B cell (primary cell): Measurements from ENCODE around the gene PRAMEF12. TPM values are rescaled to one million over a fixed set of nuclear protein-coding genes. Genes with fewer than 3 reads are reported as not detected.
"Not testable (repeated sequence)": the region's sequence is repeated elsewhere in the genome, so short reads cannot be mapped to it uniquely, and the experiment has no call there.

Experiments
- ATAC-seq: fragments of 200-7000 bp; cut with Tn5 transposase; one replicate; pipeline ENCODE4 v1.10.0; 2021; ENCODE audit warnings: low read depth, mild to moderate bottlenecking, moderate number of reproducible peaks, moderate library complexity
- CTCF ChIA-PET: fragments of 350-600 bp; sonication (Branson Sonifier 250); formaldehyde crosslinking; loops from one replicate; lab custom pipeline; 2021; ENCODE audit warnings: antibody characterized with exemption, inconsistent platforms; lab: Charles Lee
- POLR2A ChIA-PET: fragments of 350-600 bp; sonication (Branson Sonifier 250); formaldehyde crosslinking; loops from one replicate; lab custom pipeline; 2021; ENCODE audit warnings: antibody characterized with exemption; lab: Charles Lee
- DNase-seq: peaks from one replicate; pipeline ENCODE4 v3.0.0; 2013
- H2AFZ ChIP-seq: 2 replicates; pipeline ENCODE4 v1.6.1; 2012; ENCODE audit warnings: mild to moderate bottlenecking, low read depth, low read length; ENCODE audit not compliant: insufficient read depth, poor library complexity, severe bottlenecking
- H3K27ac ChIP-seq, 2 donors: 1 replicate in 1 of 2; 2 replicates in 1 of 2; pipeline ENCODE4 v1.5.1; 2012 to 2013; ENCODE audit warnings: low read length in 2 of 2, mild to moderate bottlenecking in 2 of 2, moderate library complexity in 1 of 2
- H3K27me3 ChIP-seq, 4 experiments: fragments of 200-600 bp in 1 of 4; sonication (generic) in 1 of 4; replicated peaks in 1 of 4; 1 replicate in 2 of 4; 2 replicates in 2 of 4; pipeline versions ENCODE4 v1.6.1 to v1.7.0; 2013 to 2016; ENCODE audit warnings: low read length in 3 of 4, mild to moderate bottlenecking in 2 of 4, mixed read lengths in 1 of 4, moderate library complexity in 1 of 4; ENCODE audit not compliant: insufficient read depth in 4 of 4, control insufficient read depth in 3 of 4; ENCODE audit errors: control extremely low read depth in 1 of 4
- H3K36me3 ChIP-seq, 2 experiments: replicated peaks in 1 of 2; 1 replicate in 1 of 2; 2 replicates in 1 of 2; pipeline versions ENCODE4 v1.6.1 to v1.7.1; 2013; ENCODE audit warnings: low read length in 1 of 2; ENCODE audit not compliant: insufficient read depth in 2 of 2, control insufficient read depth in 1 of 2; ENCODE audit errors: control extremely low read depth in 1 of 2, extremely low read depth in 1 of 2
- H3K4me1 ChIP-seq, 2 donors: fragments of 200-600 bp in 1 of 2; sonication (generic) in 1 of 2; 1 replicate in 1 of 2; 2 replicates in 1 of 2; pipeline versions ENCODE4 v1.5.1 to v1.6.1; 2013 to 2017; ENCODE audit warnings: low read length in 2 of 2; ENCODE audit not compliant: control insufficient read depth in 2 of 2, insufficient read depth in 2 of 2
- H3K4me2 ChIP-seq: replicated peaks from 2 replicates; pipeline ENCODE3; 2012; ENCODE audit warnings: mild to moderate bottlenecking, low read depth, low read length; ENCODE audit not compliant: poor library complexity, severe bottlenecking
- H3K4me3 ChIP-seq, 5 experiments: fragments of 200-600 bp in 1 of 5; sonication (generic) in 1 of 5; 1 replicate in 3 of 5; 2 replicates in 2 of 5; pipeline versions ENCODE4 v1.5.1 to v1.7.0; 2011 to 2016; ENCODE audit warnings: low read length in 4 of 5, mild to moderate bottlenecking in 4 of 5, low read depth in 2 of 5, control low read depth in 1 of 5, moderate library complexity in 1 of 5; ENCODE audit not compliant: insufficient read depth in 1 of 5; ENCODE audit errors: control extremely low read depth in 1 of 5, extremely low read depth in 1 of 5
- H3K79me2 ChIP-seq: fragments of 200-600 bp; sonication (generic); one replicate; pipeline ENCODE4 v1.6.0; 2016; ENCODE audit warnings: low read length; ENCODE audit not compliant: control insufficient read depth, insufficient read depth
- H3K9ac ChIP-seq: fragments of 200-600 bp; sonication (generic); 2 replicates; pipeline ENCODE4 v1.6.1; 2017; ENCODE audit warnings: mild to moderate bottlenecking, low read length, moderate library complexity
- H3K9me3 ChIP-seq, 3 donors: one replicate each; pipeline versions ENCODE4 v1.6.1 to v1.7.1; 2013; ENCODE audit warnings: low read length in 2 of 3; ENCODE audit not compliant: control insufficient read depth in 2 of 3, insufficient read depth in 1 of 3; ENCODE audit errors: control extremely low read depth in 1 of 3
- H4K20me1 ChIP-seq: 2 replicates; pipeline ENCODE4 v1.6.0; 2012; ENCODE audit warnings: mild to moderate bottlenecking, low read length; ENCODE audit not compliant: insufficient read depth, control insufficient read depth, poor library complexity, severe bottlenecking
- H3K27ac Mint-ChIP-seq: one replicate; pipeline ENCODE4 v1.8.0; 2021; ENCODE audit warnings: mixed read lengths
- H3K27me3 Mint-ChIP-seq: one replicate; pipeline ENCODE4 v1.8.0; 2021; ENCODE audit warnings: mixed read lengths
- H3K4me1 Mint-ChIP-seq: one replicate; pipeline ENCODE4 v1.8.0; 2021; ENCODE audit warnings: mixed read lengths
- H3K4me3 Mint-ChIP-seq: one replicate; pipeline ENCODE4 v1.8.0; 2021; ENCODE audit warnings: mixed read lengths
- H3K9me3 Mint-ChIP-seq: one replicate; pipeline ENCODE4 v1.8.0; 2022; ENCODE audit warnings: mixed read lengths; ENCODE audit not compliant: insufficient read depth
- CTCF ChIP-seq: fragments of 200-600 bp; IDR thresholded peaks from one replicate; pipeline ENCODE4 v1.8.0; 2022; ENCODE audit warnings: antibody characterized with exemption, mild to moderate bottlenecking
- EZH2 ChIP-seq: IDR thresholded peaks from 2 replicates; pipeline ENCODE4 v1.6.1; 2012; ENCODE audit warnings: borderline replicate concordance, low read depth, mild to moderate bottlenecking, moderate library complexity, low read length; ENCODE audit not compliant: insufficient read depth, poor library complexity, severe bottlenecking
- WGBS: methylation state at CpG from one replicate; pipeline ENCODE4 v1.1.5; 2013; ENCODE audit warnings: missing lambda C conversion rate; ENCODE audit not compliant: insufficient coverage; 5-methylcytosine and 5-hydroxymethylcytosine counted together
- intact Hi-C: fragments of 100-400 bp; cut with micrococcal nuclease; formaldehyde crosslinking; loops from one replicate; pipeline ENCODE4 v1.10.0; 2022
- polyA plus RNA-seq: library from polyadenylated mRNA; depleted of rRNA; stranded (reverse); fragments of >200 nt; gene quantifications from 2 replicates; pipeline ENCODE4 v1.2.3, GENCODE V29; 2012
- total RNA-seq, 2 donors: library from RNA; stranded (reverse); fragments of 120-200 nt in 1 of 2; gene quantifications; 1 replicate in 1 of 2; 2 replicates in 1 of 2; pipeline versions ENCODE4 v1.2.3 to v1.2.4, GENCODE V29; 2013 to 2022

Gene PRAMEF12
- total and polyA plus RNA-seq, 2 donors (not counting 1 experiment from before 2014, with no cell fraction given), result not detected

- Mint-ChIP-seq H3K4me1 (no peaks in the 10 kb centered on the region), H3K27ac (no peak overlapping the region), H3K27me3 (peaks cover 22% of the 10 kb centered on the region), H3K4me3 (no peak overlapping the region), H3K9me3 (peaks cover 12% of the 10 kb centered on the region)
- Histone ChIP-seq H3K9me3 (peaks cover 0 to 6% (median 0%) of the 10 kb centered on the region in 3 donors), H3K4me3 (no peak overlapping the region), H3K27me3 (peaks cover 0 to 4% (median 0%) of the 10 kb centered on the region in 4 experiments), H3K79me2 (no peaks in the 10 kb centered on the region), H3K36me3 (no peaks in the 10 kb centered on the region), H3K9ac (no peak overlapping the region), H3K4me1 (no peaks in the 10 kb centered on the region), H3K27ac (no peak overlapping the region), H3K4me2 (no peak overlapping the region), H2AFZ (no peak overlapping the region), H4K20me1 (no peaks in the 10 kb centered on the region)
- ATAC-seq (no peak), DNase-seq (no peak)
- POLR2A ChIA-PET, result no interaction called here
- TF ChIP-seq EZH2 (no peak), CTCF (no peak)
- CTCF ChIA-PET, result no interaction called here
- intact Hi-C loops, result no loop called here
- no CpG with 5 or more reads among the region's 1 CpG for WGBS
These were observed 43.4 kb upstream of the PRAMEF12 start for GRCh38 chr1:12730156-12730555.

GRCh38 chr1:12731084-12731483, 42.5 kb upstream of the PRAMEF12 start:
- H3K27me3 ChIP-seq, result peaks cover 0 to 10% (median 0%) of the 10 kb centered on the region in 4 experiments
- H3K27ac Mint-ChIP-seq, H3K36me3 ChIP-seq, H3K9me3 ChIP-seq, H3K4me3 ChIP-seq, ATAC-seq, H3K4me1 ChIP-seq, DNase-seq, H4K20me1 ChIP-seq, H3K4me3 Mint-ChIP-seq, intact Hi-C loops, POLR2A ChIA-PET, H3K4me1 Mint-ChIP-seq, CTCF ChIA-PET, H3K9ac ChIP-seq, H3K4me2 ChIP-seq, H3K79me2 ChIP-seq, H3K27ac ChIP-seq, H2AFZ ChIP-seq: not testable (repeated sequence)
- Mint-ChIP-seq H3K27me3 (peaks cover 26% of the 10 kb centered on the region), H3K9me3 (peaks cover 12% of the 10 kb centered on the region)
- no CpG with 5 or more reads among the region's 2 CpGs for WGBS
